ENCODE results near the gene MBD6. TPM values are rescaled to one million over a fixed set of nuclear protein-coding genes. Genes with fewer than 3 reads are reported as not detected.
"Not testable (repeated sequence)": the region's sequence is repeated elsewhere in the genome, so short reads cannot be mapped to it uniquely, and the experiment has no call there.

MBD6 gene
- total RNA-seq, 4 donors from 2014 or later = 36.6 to 155 (median 51.0) TPM

DNA sequence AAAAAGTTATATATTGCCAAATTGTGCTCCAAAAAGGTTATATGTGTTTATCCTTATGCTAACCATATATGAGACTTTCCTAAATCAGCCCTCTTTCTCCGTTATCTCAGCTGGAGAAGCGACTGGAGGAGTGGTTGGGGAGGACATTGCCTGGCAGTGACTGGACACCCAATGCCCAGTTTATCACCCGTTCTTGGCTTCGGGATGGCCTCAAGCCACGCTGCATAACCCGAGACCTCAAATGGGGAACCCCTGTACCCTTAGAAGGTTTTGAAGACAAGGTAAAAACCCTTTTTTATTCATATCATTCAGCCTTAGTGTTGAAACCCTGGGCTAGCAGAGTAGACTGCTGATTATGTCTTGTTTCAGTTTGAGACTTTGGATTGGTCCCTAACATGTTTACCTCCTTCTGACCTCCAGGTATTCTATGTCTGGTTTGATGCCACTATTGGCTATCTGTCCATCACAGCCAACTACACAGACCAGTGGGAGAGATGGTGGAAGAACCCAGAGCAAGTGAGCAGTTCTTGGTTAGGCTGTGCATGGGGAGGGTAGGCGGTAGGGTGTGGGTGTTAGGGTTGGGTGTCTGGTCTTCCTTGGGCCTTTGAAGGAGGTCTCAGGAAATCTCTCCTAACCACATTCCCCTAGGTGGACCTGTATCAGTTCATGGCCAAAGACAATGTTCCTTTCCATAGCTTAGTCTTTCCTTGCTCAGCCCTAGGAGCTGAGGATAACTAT lies 10.9 kb upstream of the MBD6 start:
- DNase-seq = no peak
- no peak overlapping the region for H3K27ac ChIP-seq
- no peaks in the 10 kb centered on the region for H3K27me3 ChIP-seq
- TF ChIP-seq POLR2AphosphoS5 (IDR thresholded peaks at IDR 0.05) (no peak), EP300 (IDR thresholded peaks at IDR 0.05; ENCODE audit: low read depth) (no peak), POLR2A (IDR thresholded peaks at IDR 0.05) (no peak)
- TF ChIP-seq, protein P1, sequence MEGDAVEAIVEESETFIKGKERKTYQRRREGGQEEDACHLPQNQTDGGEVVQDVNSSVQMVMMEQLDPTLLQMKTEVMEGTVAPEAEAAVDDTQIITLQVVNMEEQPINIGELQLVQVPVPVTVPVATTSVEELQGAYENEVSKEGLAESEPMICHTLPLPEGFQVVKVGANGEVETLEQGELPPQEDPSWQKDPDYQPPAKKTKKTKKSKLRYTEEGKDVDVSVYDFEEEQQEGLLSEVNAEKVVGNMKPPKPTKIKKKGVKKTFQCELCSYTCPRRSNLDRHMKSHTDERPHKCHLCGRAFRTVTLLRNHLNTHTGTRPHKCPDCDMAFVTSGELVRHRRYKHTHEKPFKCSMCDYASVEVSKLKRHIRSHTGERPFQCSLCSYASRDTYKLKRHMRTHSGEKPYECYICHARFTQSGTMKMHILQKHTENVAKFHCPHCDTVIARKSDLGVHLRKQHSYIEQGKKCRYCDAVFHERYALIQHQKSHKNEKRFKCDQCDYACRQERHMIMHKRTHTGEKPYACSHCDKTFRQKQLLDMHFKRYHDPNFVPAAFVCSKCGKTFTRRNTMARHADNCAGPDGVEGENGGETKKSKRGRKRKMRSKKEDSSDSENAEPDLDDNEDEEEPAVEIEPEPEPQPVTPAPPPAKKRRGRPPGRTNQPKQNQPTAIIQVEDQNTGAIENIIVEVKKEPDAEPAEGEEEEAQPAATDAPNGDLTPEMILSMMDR (IDR thresholded peaks at IDR 0.05) = no peak
- no peak overlapping the region for H3K4me3 ChIP-seq
- intact Hi-C loops (cut with DNase I; ENCODE audit: low total_unique reads) (no loop called here), in situ Hi-C loops (cut with MboI; ENCODE audit: low pct_ligation_motif_present in 1 of 4, low pct_unique_long_range_greater_than_20kb in 1 of 4, low sequenced_read_pairs in 3 of 4) (no loop called here)
- H3K9me3 ChIP-seq = no peaks in the 10 kb centered on the region
- H3K4me1 ChIP-seq = no peaks in the 10 kb centered on the region
- peaks cover 0 to 46% (median 17%) of the 10 kb centered on the region in 4 donors for H3K36me3 ChIP-seq
- 88 to 100% methylated on average over 1 to 7 of the region's 7 CpGs for WGBS, 2 donors (ENCODE audit: low coverage in 1 of 2)

DNA sequence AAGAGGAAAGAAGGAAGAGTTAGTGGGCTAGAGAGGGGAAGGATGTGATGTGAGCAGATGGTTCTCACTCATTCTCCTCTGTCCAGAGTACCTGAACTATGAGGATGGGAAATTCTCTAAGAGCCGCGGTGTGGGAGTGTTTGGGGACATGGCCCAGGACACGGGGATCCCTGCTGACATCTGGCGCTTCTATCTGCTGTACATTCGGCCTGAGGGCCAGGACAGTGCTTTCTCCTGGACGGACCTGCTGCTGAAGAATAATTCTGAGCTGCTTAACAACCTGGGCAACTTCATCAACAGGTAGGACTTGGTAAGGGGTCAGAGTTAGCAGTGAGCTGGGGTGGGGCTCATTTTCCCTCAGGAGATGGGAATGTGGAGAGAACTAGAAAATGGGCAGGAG lies 10.0 kb upstream of the MBD6 start:
- Histone ChIP-seq H3K27ac (no peak overlapping the region), H3K36me3 (peaks cover 0 to 52% (median 22%) of the 10 kb centered on the region in 4 donors), H3K9me3 (no peaks in the 10 kb centered on the region), H3K27me3 (no peaks in the 10 kb centered on the region), H3K4me1 (peaks cover 0 to 8% (median 6%) of the 10 kb centered on the region in 4 donors), H3K4me3 (no peak overlapping the region)
- in situ Hi-C loops (cut with MboI; ENCODE audit: low pct_ligation_motif_present in 1 of 4, low pct_unique_long_range_greater_than_20kb in 1 of 4, low sequenced_read_pairs in 3 of 4) (no loop called here), intact Hi-C loops (cut with DNase I; ENCODE audit: low total_unique reads) (no loop called here)
- TF ChIP-seq POLR2A (IDR thresholded peaks at IDR 0.05) (no peak), EP300 (IDR thresholded peaks at IDR 0.05; ENCODE audit: low read depth) (no peak), POLR2AphosphoS5 (IDR thresholded peaks at IDR 0.05) (no peak)
- TF ChIP-seq, protein P1 (IDR thresholded peaks at IDR 0.05) = no peak
- DNase-seq = no peak
- WGBS, 2 donors (ENCODE audit: low coverage in 1 of 2) = 94% methylated on average over 6 of the region's 6 CpGs; no CpG with 5 or more reads in 1 of the 2 donors

GRCh38 chr12:57513266-57513665 lies 9.4 kb upstream of the MBD6 start:
- no peak for DNase-seq
- in situ Hi-C loops (cut with MboI; ENCODE audit: low pct_ligation_motif_present in 1 of 4, low pct_unique_long_range_greater_than_20kb in 1 of 4, low sequenced_read_pairs in 3 of 4) = no loop called here
- Histone ChIP-seq H3K27me3 (no peaks in the 10 kb centered on the region), H3K4me1 (peaks cover 2 to 14% (median 12%) of the 10 kb centered on the region in 4 donors), H3K9me3 (no peaks in the 10 kb centered on the region), H3K36me3 (peaks cover 0 to 52% (median 22%) of the 10 kb centered on the region in 4 donors), H3K4me3 (no peak overlapping the region), H3K27ac (no peak overlapping the region)
- TF ChIP-seq EP300 (IDR thresholded peaks at IDR 0.05; ENCODE audit: low read depth) (no peak), POLR2A (IDR thresholded peaks at IDR 0.05) (no peak), POLR2AphosphoS5 (IDR thresholded peaks at IDR 0.05) (no peak)
- TF ChIP-seq, protein P1 (IDR thresholded peaks at IDR 0.05) = no peak
- WGBS, 2 donors (ENCODE audit: low coverage in 1 of 2) = 97 to 100% methylated on average over 3 to 5 of the region's 5 CpGs
- intact Hi-C loops (cut with DNase I; ENCODE audit: low total_unique reads) = no loop called here

DNA sequence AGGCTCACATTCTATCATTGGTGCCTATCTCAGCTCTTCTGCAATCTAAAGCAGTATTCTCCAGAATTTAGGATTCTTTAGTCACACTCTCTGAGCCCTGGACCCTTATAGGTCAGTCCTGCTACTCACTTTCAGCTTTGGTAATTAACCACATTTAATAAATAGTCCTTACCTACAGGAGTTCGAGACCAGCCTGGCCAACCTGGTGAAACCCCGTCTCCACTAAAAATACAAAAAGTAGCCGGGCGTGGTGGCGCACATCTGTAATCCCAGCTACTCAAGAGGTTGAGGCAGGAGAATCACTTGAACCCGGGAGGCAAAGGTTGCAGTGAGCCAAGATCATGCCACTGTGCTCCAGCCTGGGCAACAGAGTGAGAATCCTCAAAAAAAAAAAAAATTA lies 8.9 kb upstream of the MBD6 start:
- in situ Hi-C loops (cut with MboI; ENCODE audit: low pct_ligation_motif_present in 1 of 4, low pct_unique_long_range_greater_than_20kb in 1 of 4, low sequenced_read_pairs in 3 of 4); intact Hi-C loops (cut with DNase I; ENCODE audit: low total_unique reads); H3K27me3 ChIP-seq; H3K27ac ChIP-seq; DNase-seq; H3K4me3 ChIP-seq; H3K9me3 ChIP-seq: not testable (repeated sequence)
- Histone ChIP-seq H3K36me3 (peaks cover 0 to 52% (median 22%) of the 10 kb centered on the region in 4 donors), H3K4me1 (peaks cover 6 to 18% (median 16%) of the 10 kb centered on the region in 4 donors)
- WGBS, 2 donors (ENCODE audit: low coverage in 1 of 2) = 92 to 98% methylated on average over 6 of the region's 6 CpGs

DNA sequence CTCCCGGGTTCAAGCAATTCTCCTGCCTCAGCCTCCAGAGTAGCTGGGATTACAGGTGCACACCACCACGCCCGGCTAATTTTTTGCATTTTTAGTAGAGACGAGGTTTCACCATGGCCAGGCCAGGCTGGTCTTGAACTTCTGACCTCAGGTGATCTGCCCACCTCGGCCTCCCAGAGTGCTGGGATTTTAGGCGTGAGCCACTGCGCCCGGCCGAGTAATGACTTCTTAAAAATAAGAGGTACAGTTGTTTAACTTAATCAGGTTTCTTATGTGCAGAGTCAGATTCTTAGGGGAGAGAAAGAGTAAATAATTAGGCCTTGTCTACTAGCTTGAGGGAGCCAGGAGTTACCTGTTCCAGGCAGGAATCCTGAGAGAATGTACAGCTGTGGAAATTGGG lies 8.4 kb upstream of the MBD6 start:
- Histone ChIP-seq H3K4me1 (peaks cover 11 to 24% (median 22%) of the 10 kb centered on the region in 4 donors), H3K36me3 (peaks cover 0 to 47% (median 22%) of the 10 kb centered on the region in 4 donors)
- H3K27me3 ChIP-seq; DNase-seq; in situ Hi-C loops (cut with MboI; ENCODE audit: low pct_ligation_motif_present in 1 of 4, low pct_unique_long_range_greater_than_20kb in 1 of 4, low sequenced_read_pairs in 3 of 4); H3K4me3 ChIP-seq; H3K9me3 ChIP-seq; H3K27ac ChIP-seq; intact Hi-C loops (cut with DNase I; ENCODE audit: low total_unique reads): not testable (repeated sequence)
- 89 to 92% methylated on average over 3 to 9 of the region's 9 CpGs for WGBS, 2 donors (ENCODE audit: low coverage in 1 of 2)
